A549 treated with dexamethasone at 1 μM for 4 hours (cell line): ENCODE measurements around the gene CEP350. TPM values are rescaled to one million over a fixed set of nuclear protein-coding genes. Genes with fewer than 3 reads are reported as not detected.

Experiments used
- total RNA-seq: library from RNA; stranded (reverse); fragments of 200-300 nt; extraction: Qiagen RNA extraction; gene quantifications from 5 replicates; pipeline ENCODE4 v1.2.3, GENCODE V29; 2022

CEP350 gene
- 9.2 to 16.2 TPM (median 13.0 TPM) in 5 replicates for total RNA-seq

GRCh38 chr1:179954493-179955286 is at the start of gene CEP350:
CEP350 (plus strand) TSS chr1:179954810; CDS start chr1:179986182, 31,372 bp downstream.

GRCh38 chr1:180154325-180155181 is 199.9 kb downstream of the CEP350 start, which contains the start of gene QSOX1:
QSOX1 (plus strand) TSS chr1:180154869; CDS start chr1:180154908, 39 bp downstream.

Other genes with a start within 250 kb of the CEP350 start
- gene FAM163A, start 211.5 kb upstream of the CEP350 start, total RNA-seq, result not detected in 5 replicates
- 17.0 to 28.8 TPM (median 25.5 TPM) in 5 replicates for gene TOR1AIP2, start 77.0 kb upstream of the CEP350 start, total RNA-seq
- 30.2 to 34.5 TPM (median 32.4 TPM) in 5 replicates for gene TOR1AIP1, start 72.5 kb upstream of the CEP350 start, total RNA-seq
- gene QSOX1, start 200.1 kb downstream of the CEP350 start, total RNA-seq, result 59.0 to 68.1 TPM (median 67.1 TPM) in 5 replicates